GM21390 (cell line): ENCODE results near the gene TSPEAR.
"Not testable (repeated sequence)": the region's sequence is repeated elsewhere in the genome, so short reads cannot be mapped to it uniquely, and the experiment has no call there.

Experiments
- ATAC-seq: cut with Tn5 transposase; IDR thresholded peaks from one replicate; pipeline ENCODE4 v1.9.1; 2021; ENCODE audit not compliant: unreplicated experiment

Gene TSPEAR

DNA sequence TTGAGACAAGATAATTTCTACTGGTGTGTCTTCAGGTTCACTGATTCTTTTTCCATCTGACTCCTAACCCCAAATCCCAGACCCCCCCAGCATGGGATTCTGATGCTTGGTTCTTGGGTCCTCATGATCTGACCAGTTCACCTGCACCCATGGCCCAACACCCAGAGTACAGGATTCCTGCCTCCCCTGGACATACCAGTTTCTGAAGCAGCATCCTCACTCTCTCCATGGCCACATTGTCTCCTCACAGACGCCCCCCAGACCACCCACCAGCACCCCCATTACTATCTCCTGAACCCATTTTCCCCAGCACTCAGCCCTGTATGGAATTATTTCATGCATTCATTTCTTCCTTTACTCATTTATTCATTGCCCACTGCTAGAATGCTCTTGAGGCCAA lies 54.5 kb downstream of the TSPEAR start:
- no peak for ATAC-seq

DNA sequence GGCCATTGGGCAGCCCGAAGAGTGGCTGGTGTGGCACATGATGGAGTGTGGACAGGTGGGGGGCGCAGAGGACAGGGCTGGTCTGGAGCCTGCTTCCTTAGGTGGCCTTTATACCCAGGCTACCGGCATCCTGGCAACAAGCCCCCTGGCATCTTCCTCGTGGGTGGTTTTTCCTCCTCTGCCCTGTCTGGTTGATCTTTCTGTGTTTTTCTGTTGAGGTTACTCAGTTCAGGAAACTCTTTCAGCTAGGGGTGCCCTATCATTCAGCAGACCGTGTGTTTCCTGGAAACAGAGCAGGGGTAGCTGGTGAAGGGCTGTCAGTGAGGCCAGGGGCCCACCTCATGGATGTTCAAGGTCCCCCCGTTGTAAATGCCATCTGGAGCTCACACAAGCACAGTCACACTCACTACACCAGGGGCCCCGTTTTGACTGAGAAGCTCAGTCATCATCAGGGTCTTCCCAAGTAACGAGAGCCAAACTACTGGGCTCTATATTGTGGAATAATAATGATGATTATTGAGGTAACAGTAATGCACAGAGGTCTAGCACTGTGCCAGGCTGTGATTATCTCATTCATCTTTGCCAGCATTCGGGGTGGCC lies 56.7 kb downstream of the TSPEAR start, which contains the start of gene KRTAP12-4:
Gene KRTAP12-4, minus strand, starts transcription at position 84 of the 600 bp plus-strand sequence. Its CDS starts 45 bp downstream, at position 39.
- no peak for ATAC-seq

DNA sequence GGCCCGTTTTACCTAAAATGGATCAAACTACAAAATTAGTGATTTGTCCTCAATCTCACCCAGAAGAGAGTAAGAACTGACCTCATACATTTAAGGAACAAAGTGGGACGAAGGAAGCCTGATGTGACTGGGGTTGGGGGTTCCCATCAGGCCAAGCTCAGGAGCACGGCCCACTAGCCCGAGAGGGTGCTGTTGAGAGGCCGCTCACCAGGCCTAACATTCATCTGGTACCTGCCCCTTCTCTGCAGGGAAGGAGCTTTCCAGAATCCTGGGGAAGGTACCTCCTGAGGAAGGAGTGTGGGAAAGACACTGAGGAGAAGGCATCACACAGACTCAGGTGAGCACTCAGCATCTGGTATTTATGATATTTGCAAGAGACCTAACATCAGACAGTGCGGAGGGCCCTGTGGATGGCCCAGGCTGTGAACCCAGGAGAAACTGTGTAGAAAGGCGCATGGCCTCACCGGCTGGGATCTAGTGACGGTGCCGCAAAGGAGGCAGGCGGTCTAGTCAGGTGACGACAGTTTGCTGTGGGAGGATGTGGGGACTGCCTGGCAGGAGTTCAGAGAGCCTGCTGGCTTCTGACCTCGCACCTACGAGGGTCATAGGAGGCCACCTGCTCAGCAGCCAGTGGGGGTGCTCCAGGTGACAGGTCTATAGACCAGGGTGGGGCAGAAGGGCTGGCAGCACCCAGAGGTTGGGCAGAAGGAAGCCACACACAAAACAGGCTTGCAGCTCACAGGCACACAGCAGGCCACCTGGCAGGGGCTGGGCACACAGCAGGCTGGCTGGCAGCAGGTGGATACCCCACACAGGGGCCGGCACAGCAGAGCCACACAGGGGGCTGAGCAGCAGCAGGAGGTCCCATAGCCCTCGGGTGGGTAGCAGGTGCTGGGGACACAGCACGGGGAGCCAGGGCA lies 57.5 kb downstream of the TSPEAR start:
- ATAC-seq: no peak

DNA sequence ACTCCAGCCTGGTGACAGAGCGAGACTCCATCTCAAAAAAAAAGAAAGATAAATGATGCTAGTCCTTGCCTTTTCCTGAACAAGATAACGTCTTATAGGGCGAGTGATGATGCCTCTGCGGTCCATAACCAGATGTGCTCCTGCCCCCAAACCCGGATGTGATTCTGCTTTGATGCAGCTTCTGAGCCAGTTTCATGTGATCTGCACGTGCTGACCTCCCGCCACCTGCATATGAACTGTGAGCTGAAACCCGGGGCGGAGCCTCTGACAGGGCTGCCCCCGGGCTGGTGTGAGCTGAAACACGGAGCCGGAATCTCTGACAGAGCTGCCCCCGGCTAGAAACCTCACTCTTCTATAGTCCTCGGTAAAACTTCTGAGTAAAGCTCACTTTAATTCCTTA lies 58.2 kb downstream of the TSPEAR start:
- no peak for ATAC-seq

DNA sequence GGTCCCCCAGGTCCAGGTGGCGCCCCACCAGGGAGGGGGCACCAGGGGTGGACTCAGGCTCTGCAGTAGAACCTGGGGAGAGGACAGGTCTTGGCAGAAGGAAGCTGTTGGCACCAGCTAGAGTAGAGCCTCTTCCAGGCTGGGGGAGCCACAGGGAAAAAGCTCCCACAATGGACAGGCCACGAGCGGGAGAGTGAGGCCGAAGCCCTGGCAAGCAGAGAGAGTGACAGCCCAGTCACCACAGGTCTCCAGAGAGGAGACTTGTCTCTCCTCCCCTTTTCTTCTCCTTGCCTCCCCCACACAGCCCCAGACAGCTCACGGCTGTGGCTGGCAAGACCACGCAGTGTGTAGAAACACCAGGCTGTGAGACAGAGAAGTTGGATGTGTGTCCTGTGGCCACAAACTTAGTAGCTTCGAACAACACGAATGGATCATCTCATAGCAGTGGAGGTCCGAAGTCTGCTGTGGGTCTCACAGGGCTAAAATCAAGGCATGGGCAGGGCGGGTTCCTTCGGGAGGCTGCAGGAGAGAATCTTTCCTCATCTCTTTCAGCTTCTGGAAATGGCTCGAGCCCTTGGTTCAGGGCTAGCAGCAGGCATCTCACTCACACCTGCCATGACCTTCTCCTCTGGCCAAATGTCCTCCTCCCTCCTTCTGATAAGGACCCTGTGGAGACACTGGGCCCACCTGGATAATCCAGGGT lies 60.2 kb downstream of the TSPEAR start:
- no peak for ATAC-seq

DNA sequence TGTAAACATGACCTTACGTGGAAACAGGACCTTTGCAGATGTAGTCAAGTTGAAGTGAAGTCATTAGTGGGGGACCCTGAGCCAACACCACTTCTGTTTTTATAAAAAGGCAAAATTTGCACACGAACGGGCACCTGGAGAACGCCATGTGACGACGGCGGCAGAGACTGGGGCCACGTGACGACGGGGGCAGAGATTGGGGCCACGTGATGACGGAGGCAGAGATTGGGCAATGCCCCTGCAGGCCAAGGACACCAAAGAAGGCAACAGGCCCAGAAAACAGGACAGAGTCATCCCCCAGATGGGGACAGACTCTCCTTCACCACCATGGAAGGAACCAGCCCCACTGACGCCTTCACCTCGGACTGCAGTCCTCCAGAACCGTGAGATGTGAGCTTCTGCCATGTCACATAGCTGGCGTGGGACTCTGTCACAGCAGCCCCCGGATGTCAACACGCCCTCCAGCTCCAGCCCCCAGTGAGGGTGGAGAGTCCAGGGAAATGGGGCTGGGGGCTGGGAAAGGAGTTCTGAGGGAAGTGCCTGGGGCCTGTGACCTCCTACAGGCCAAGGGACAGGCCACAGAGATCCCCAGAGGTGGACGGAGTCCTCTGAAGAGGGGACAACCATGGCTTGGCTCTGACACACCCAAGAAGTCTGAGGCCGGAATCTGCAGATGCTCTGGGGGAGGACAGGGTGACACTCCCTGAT lies 61.0 kb downstream of the TSPEAR start:
- ATAC-seq: no peak

DNA sequence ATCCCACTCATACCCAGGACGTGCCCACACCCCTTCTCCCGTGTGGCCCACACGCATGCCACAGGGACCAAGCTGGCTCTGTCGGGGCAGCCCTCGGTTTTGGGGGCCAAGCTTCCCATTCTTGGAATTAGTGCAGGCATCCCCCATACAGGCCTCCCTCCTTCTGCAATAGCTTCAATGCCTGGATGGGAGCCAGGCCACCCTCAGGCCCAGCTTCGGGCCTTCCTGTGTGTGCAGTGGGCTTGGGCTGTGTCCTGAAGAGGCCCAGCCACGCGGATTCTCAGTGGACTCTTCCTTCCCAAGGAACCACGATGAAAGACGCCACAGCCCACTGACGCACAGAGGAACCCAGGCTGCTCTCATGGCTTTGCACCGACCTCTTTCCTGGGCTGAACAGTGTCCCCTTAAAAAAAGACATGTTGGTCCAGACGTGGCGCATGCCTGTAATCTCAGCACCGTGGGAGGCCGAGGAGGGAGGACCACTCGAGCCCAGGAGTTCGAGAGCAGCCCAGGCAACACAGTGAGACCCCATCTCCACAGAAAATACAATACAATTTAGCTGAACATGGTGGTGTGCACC lies 61.8 kb downstream of the TSPEAR start:
- no peak for ATAC-seq

DNA sequence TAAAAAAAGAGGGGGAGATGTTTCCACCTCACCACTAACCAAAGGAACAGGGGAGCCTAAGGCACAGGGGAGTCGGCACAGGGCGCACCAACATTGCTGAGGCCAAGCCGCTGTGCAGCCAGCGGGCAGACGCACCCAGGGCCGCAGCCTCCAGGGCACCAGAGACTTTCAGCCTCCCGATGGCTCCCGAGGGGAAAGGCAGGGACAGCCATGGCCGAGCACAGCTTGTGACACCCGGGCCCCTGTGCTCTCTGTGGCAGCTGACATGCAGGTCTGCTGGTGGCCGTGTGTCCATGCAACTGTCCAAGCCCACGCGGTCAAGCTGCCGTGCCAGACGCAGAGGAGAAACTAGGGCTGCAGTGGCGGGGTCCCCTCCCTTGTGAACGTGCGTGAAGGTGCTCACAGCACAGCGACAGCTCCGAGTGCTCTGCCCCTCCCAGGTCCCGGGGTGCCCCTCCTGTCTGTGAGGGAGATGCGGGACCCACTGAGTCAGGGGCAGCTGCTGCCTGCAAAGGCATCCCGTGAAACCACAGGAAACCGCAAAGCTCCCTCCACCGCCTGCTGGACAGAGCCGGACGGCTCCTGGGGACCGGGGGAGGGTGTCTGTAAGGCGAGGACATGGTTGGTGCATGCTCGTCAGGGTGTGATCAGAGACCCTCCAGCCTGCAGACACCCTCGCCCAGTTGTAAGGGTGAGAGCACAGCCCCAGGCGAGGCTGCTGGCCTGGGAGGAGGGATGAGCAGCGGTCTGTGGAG lies 62.6 kb downstream of the TSPEAR start:
- no peak for ATAC-seq

DNA sequence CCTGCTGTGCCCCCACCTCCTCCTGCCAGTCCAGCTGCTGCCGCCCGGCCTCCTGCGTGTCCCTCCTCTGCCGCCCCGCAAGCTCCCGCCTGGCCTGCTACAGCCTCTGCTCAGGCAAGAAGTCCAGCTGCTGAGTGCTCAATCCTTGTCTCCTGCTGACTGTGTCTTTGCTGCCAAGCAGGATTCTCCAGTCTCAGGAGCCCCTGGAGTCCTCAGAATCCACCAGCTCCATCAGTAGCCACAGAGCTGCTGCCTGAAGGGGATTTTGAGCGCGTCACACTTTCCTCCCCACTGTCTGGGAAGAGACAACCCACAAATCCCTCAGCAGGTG lies 64.2 kb downstream of the TSPEAR start:
- ATAC-seq: no peak

DNA sequence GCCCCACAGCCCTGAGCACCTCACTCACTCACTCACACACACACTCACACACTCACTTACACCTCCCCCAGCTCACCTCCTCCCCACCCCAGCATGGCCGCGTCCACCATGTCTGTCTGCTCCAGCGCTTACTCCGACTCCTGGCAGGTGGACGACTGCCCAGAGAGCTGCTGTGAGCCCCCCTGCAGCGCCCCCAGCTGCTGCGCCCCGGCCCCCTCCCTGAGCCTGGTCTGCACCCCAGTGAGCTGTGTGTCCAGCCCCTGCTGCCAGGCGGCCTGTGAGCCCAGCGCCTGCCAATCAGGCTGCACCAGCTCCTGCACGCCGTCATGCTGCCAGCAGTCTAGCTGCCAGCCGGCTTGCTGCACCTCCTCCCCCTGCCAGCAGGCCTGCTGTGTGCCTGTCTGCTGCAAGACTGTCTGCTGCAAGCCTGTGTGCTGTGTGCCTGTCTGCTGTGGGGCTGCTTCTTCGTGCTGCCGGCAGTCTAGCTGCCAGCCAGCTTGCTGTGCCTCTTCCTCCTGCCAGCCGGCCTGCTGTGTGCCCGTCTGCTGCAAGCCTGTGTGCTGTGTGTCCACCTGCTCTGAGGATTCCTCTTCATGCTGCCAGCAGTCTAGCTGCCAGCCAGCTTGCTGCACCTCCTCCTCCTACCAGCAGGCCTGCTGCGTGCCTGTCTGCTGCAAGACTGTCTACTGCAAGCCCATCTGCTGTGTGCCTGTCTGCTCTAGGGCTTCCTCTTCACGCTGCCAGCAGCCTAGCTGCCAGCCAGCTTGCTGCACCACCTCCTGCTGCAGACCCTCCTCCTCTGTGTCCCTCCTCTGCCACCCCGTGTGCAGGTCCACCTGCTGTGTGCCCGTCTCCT lies 64.8 kb downstream of the TSPEAR start, which contains the start of gene KRTAP10-11:
Gene KRTAP10-11, plus strand, starts transcription at position 49 of the 856 bp plus-strand sequence. Its CDS starts 45 bp downstream, at position 94.
- not testable (repeated sequence) for ATAC-seq

DNA sequence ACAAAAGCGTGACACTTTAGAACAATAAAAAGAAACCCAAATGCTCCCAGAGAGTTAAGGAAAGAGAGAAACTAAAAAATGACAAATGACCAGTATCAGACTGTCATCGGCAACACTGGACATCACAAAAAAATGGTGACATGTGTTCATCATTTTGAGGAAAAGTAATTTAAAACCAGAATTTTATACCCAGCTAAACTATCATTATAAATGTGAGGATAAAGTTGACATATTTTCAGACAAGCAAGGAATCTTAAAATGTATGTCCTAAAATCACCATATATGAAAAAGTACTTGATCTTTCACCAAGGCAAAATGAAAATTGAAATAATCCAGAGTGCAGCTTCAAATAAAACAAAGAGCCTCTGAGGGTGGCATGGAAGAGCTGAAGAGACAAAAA lies 66.5 kb downstream of the TSPEAR start:
- ATAC-seq: no peak

DNA sequence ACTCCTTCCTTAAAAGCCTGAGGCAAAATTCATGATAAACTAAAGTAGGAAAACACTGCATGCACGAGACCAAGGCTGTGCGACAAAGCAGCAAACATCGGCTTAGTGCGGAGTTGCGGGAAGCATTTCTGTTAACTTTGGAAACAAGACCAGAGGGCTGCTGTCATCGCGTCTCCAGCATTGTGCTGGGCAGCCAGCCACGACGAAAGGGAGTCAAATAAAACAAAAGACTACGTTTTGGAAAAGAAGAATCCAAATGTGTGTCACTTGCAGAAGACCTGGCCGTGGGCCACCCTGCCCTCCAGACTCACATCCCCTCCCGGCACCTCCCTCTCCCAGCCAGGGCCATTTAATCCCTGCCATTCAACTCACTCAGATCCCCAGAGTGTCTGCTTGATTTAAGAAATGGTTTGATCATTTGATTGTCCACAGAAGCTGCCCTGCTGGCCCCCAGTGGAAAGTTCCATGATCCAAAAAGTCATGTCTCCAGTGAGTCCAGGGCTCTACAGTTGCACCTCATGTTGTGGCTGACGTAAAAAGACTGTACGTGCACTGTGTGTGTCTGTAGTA lies 67.5 kb downstream of the TSPEAR start:
- no peak for ATAC-seq

DNA sequence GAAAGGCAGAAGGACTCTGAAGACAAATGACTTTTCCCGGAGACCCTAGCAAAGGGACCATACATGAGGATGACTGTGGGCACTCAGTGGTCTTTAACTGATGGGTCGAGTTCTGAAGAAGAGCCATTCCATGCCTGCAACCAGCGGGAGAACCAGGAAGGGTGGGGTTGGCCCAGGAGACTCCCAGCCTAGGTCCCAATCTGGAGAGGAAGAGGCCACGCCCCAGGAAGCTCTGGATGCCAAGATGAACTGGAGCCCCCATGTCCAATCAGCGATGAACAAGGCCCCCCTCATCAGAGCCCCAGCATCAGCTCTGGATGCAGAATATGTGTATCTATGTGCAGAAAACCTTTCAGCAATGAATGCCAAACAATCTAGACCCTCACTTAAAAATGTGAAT lies 70.6 kb downstream of the TSPEAR start:
- ATAC-seq: no peak

DNA sequence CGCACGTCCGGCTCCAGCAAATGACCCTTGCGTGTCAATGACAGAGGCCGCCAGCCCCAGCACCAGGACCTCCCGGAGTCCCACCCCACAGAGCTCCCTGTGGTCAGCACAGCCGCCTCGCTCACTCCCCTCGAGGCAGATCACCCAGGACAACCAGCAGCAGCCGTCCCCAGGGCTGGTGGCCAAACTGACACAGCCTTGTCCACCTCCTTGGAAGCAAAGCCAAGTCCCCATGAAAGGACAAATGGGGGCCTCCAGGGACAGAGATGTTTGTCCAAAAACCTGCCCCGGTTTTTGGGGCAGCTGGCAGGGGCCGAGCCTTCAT lies 72.1 kb downstream of the TSPEAR start:
- no peak for ATAC-seq

DNA sequence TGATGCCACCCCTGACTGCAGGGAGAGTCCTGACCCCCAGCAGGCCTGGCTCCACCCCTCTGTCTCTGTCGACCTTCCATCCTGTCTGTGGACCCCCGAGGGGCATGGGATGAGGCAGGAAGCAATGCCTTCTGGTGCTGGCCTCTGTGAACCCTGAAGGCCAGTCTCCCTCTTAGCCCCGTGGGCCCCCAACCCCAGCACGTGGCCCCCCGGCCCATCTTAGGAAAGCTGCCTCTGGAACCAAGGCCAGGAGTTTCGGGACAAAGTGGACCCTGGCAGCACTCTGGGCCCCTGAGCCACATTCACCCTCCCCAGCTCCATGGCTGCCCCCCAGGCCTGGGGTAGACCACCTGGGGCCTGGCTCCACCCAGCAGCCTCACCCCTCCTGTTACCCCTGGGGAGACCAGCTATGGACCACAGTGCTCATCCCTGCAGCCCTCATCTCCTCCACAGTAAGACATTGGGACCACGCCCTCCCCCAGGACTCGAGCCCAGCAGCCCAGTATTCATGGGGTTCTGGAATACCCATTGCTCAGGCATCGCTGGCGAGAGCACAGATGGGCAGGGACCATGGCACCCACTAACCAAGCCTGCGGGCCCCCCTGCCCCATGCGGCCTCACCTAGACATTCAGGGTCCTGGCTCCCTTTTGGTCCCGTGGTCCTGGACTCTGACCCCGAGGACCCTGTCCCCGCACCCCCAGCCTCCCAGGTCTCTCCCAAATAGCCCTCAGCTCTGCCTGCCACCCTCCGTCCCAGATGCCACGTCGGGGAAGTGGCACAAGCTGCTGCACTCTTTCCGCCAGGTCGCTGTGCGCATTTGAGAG lies 72.7 kb downstream of the TSPEAR start:
- ATAC-seq: not testable (repeated sequence)

DNA sequence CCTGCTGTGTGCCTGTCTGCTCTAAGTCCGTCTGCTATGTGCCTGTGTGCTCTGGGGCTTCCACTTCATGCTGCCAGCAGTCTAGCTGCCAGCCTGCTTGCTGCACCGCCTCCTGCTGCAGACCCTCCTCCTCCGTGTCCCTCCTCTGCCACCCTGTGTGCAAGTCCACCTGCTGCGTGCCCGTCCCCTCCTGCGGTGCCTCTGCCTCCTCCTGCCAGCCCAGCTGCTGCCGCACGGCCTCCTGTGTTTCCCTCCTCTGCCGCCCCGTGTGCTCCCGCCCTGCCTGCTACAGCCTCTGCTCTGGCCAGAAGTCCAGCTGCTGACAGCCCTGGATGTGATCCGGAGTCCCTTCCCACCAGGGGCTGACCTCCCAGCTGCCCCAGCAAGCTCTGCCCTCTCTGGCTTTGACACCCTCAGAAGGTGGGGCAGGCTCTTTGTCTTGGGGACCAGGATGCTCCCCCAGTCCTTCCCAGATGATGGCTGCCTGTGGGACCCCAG lies 73.5 kb downstream of the TSPEAR start:
- ATAC-seq: not testable (repeated sequence)

DNA sequence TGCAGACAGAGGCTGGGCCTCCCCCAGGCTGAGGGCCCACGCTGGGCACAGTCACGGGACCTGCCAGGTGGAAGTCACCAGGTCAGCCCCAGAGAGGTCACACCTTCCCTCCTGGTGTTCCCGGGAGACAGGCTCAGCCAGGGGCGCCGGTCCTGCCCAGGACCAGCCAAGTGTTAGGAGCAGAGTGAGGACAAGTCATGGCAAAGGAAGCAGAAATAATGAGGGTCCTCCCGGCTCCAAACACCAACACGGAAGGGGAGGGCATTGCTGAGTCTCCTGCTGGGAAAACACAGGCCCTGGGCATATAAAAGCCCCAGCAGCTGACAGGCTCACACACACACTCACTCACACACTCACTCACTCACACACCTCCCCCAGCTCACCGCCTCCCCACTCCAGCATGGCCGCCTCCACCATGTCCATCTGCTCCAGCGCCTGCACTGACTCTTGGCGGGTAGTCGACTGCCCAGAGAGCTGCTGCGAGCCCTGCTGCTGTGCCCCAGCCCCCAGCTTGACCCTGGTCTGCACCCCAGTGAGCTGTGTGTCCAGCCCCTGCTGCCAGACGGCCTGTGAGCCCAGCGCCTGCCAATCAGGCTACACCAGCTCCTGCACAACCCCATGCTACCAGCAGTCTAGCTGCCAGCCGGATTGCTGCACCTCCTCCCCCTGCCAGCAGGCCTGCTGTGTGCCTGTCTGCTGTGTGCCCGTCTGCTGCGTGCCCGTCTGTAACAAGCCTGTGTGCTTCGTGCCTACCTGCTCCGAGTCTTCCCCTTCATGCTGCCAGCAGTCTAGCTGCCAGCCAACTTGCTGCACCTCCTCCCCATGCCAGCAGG lies 74.1 kb downstream of the TSPEAR start, which contains the start of gene KRTAP10-10:
Gene KRTAP10-10, plus strand, starts transcription at position 339 of the 833 bp plus-strand sequence. Its CDS starts 62 bp downstream, at position 401.
- no peak for ATAC-seq
